Right atrium auricular region (tissue), 2 donors: ENCODE measurements around the gene POLR2A. TPM values are rescaled to one million over a fixed set of nuclear protein-coding genes. Genes with fewer than 3 reads are reported as not detected.

Experiments
- DNase-seq: peaks from one replicate; pipeline ENCODE4 v3.0.0-alpha.2; 2019; ENCODE audit warnings: low spot score
- H3K27ac ChIP-seq, 2 donors: fragments of 200-600 bp; sonication (generic); 1 replicate in 1 of 2; 2 replicates in 1 of 2; pipeline ENCODE4 v1.5.1; 2016 to 2019
- H3K27me3 ChIP-seq, 2 donors: fragments of 200-600 bp; sonication (generic); one replicate each; pipeline versions ENCODE4 v1.5.1 to v1.6.0; 2017 to 2019
- H3K36me3 ChIP-seq: fragments of 200-600 bp; sonication (generic); one replicate; pipeline ENCODE4 v1.5.1; 2016
- H3K4me1 ChIP-seq, 2 donors: fragments of 200-600 bp; sonication (generic); one replicate each; pipeline versions ENCODE4 v1.5.1 to v1.6.0; 2017 to 2019
- H3K4me3 ChIP-seq, 2 donors: fragments of 200-600 bp; sonication (generic); 1 replicate in 1 of 2; 2 replicates in 1 of 2; pipeline ENCODE4 v1.5.1; 2017 to 2019; ENCODE audit warnings: mild to moderate bottlenecking in 1 of 2, moderate library complexity in 1 of 2
- H3K9me3 ChIP-seq, 2 donors: fragments of 200-600 bp; sonication (generic); one replicate each; pipeline ENCODE4 v1.5.1; 2019
- CTCF ChIP-seq, 2 donors: fragments of 200-600 bp; sonication (generic); IDR thresholded peaks; one replicate each; pipeline ENCODE4 v1.5.1; 2019; ENCODE audit warnings: antibody characterized with exemption in 2 of 2
- total RNA-seq, 2 donors: library from RNA; depleted of rRNA; stranded (reverse); fragments of >200 nt; gene quantifications; one replicate each; pipeline ENCODE4 v1.1.0, GENCODE V29; 2016

Gene POLR2A
- total RNA-seq, 2 donors from 2014 or later, result 28.4 to 41.2 TPM

GRCh38 chr17:7476494-7476893 is 7.7 kb upstream of the POLR2A start:
- no peaks in the 10 kb centered on the region for H3K27me3 ChIP-seq
- no peak for DNase-seq
- peaks cover 0 to 64% of the 10 kb centered on the region in 2 donors for H3K4me1 ChIP-seq
- H3K4me3 ChIP-seq, result no peak overlapping the region
- no peaks in the 10 kb centered on the region for H3K36me3 ChIP-seq
- H3K9me3 ChIP-seq, result no peaks in the 10 kb centered on the region
- TF ChIP-seq CTCF (IDR thresholded peaks at IDR 0.05), result no peak
- H3K27ac ChIP-seq, result peak overlapping the region; percentile 100

- H3K36me3 ChIP-seq, result no peaks in the 10 kb centered on the region
- TF ChIP-seq CTCF (IDR thresholded peaks at IDR 0.05), result no peak
- DNase-seq, result no peak
- H3K4me3 ChIP-seq, result no peak overlapping the region
- peaks cover 0 to 59% of the 10 kb centered on the region in 2 donors for H3K4me1 ChIP-seq
- no peaks in the 10 kb centered on the region for H3K9me3 ChIP-seq
- peak overlapping the region; percentile 100 for H3K27ac ChIP-seq
- no peaks in the 10 kb centered on the region for H3K27me3 ChIP-seq
Observed at GRCh38 chr17:7476951-7477350, 7.2 kb upstream of the POLR2A start.

- no peak for TF ChIP-seq CTCF (IDR thresholded peaks at IDR 0.05)
- no peaks in the 10 kb centered on the region for H3K36me3 ChIP-seq
- H3K4me3 ChIP-seq, result peak overlapping the region; percentile 89 to 100
- no peaks in the 10 kb centered on the region for H3K27me3 ChIP-seq
- H3K27ac ChIP-seq, result peak overlapping the region; percentile 100
- peak; percentile 73 for DNase-seq
- H3K4me1 ChIP-seq, result peaks cover 0 to 62% of the 10 kb centered on the region in 2 donors
- no peaks in the 10 kb centered on the region for H3K9me3 ChIP-seq
Observed at GRCh38 chr17:7477392-7478275, 6.5 kb upstream of the POLR2A start.

GRCh38 chr17:7478276-7479212 is 5.6 kb upstream of the POLR2A start:
- peaks cover 0 to 69% of the 10 kb centered on the region in 2 donors for H3K4me1 ChIP-seq
- H3K4me3 ChIP-seq, result peak overlapping the region; percentile 89 to 100
- H3K36me3 ChIP-seq, result no peaks in the 10 kb centered on the region
- no peak for TF ChIP-seq CTCF (IDR thresholded peaks at IDR 0.05)
- peak overlapping the region; percentile 100 for H3K27ac ChIP-seq
- DNase-seq, result no peak
- H3K9me3 ChIP-seq, result no peaks in the 10 kb centered on the region
- no peaks in the 10 kb centered on the region for H3K27me3 ChIP-seq

- H3K4me1 ChIP-seq, result peaks cover 0 to 66% of the 10 kb centered on the region in 2 donors
- DNase-seq, result no peak
- H3K27me3 ChIP-seq, result no peaks in the 10 kb centered on the region
- H3K27ac ChIP-seq, result peak within 1 kb of the TSS; percentile 100
- TF ChIP-seq CTCF (IDR thresholded peaks at IDR 0.05), result no peak
- no peaks in the 10 kb centered on the region for H3K9me3 ChIP-seq
- H3K36me3 ChIP-seq, result no peaks in the 10 kb centered on the region
- H3K4me3 ChIP-seq, result peak within 1 kb of the TSS; percentile 89 to 100
Observed at GRCh38 chr17:7479213-7480088, 4.7 kb upstream of the POLR2A start, which contains the start of gene ZBTB4. ZBTB4 (minus strand) TSS chr17:7479631; CDS start chr17:7466801, 12,830 bp downstream.
